GM21360 (cell line): ENCODE measurements around the gene STX1B.

ENCODE experiments used
- ATAC-seq: cut with Tn5 transposase; IDR thresholded peaks from one replicate; pipeline ENCODE4 v1.9.1; 2021; ENCODE audit warnings: mild to moderate bottlenecking, moderate library complexity; ENCODE audit not compliant: unreplicated experiment

The STX1B gene

DNA sequence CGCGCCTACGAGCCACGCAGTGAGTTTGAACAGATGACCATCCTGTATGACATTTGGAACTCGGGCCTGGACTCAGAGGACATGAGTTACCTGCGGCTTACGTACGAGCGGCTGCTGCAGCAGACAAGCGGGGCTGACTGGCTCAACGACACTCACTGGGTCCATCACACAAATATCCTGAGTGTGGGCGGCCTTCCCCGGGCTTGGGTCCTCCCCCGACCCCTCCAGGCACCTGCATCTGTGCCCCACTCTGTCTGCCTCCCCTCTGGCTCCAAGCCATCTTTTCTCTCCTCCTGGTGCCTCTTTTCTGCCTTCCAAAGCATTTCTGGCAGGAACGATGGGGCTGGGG lies 30.4 kb downstream of the STX1B start:
- ATAC-seq, result no peak

DNA sequence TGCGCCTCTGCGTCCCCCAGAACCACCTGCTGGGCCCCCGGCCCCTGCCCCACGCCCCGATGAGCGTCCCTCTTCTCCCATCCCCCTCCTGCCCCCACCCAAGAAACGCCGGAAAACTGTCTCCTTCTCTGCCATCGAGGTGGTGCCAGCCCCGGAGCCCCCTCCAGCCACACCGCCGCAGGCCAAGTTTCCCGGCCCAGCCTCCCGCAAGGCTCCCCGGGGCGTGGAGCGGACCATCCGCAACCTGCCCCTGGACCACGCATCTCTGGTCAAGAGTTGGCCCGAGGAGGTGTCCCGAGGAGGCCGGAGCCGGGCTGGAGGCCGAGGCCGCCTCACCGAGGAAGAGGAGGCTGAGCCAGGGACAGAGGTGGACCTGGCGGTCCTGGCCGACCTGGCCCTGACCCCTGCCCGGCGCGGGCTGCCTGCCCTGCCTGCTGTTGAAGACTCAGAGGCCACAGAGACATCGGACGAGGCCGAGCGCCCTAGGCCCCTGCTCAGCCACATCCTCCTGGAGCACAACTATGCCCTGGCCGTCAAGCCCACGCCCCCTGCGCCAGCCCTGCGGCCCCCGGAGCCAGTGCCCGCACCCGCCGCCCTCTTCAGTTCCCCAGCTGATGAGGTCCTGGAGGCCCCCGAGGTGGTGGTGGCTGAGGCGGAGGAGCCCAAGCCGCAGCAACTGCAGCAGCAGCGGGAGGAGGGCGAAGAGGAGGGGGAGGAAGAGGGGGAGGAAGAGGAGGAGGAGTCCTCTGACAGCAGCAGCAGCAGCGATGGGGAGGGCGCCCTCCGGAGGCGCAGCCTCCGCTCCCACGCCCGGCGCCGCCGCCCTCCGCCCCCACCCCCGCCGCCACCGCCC lies 31.0 kb downstream of the STX1B start:
- no peak for ATAC-seq

DNA sequence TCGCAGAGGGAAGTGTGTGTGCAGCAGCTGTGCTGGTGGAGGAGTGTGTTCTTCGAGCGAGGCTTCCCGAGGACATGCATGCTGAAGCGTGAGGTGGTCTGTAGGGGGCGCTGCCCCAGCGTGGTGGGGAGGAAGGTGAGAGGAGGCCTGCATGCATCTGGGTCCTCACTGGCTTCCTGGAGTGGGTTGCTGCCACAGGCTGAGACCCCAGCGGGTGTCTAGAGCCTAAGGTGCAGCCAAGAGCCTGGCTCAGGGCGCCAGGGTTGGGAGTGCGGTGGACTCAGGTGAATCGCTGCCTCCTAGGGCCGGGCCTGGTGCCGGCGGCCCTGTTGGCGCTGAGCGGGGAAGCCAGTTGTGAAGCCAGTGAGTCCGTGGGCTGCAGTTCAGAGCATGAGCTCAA lies 32.9 kb downstream of the STX1B start:
- ATAC-seq, result no peak

DNA sequence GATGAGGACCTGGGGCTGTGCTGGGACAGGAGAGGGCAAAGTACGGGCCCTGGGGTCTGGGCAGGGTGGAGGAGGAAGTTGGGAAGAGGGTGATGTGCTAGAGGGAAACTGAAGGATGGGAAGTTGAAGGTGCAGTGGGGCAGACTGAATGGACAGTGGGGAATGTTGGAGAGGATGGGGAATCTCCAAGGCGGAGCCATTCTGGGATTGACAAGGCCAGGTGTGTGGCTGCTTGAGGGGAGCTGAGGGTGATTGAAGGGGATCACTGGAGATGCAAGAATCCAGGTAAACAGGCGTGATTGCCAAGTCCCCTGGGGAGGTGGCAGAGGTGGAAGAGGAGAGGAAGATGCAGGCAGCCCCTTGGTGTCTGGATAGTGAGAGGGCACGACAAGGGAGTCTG lies 34.0 kb downstream of the STX1B start:
- no peak for ATAC-seq

DNA sequence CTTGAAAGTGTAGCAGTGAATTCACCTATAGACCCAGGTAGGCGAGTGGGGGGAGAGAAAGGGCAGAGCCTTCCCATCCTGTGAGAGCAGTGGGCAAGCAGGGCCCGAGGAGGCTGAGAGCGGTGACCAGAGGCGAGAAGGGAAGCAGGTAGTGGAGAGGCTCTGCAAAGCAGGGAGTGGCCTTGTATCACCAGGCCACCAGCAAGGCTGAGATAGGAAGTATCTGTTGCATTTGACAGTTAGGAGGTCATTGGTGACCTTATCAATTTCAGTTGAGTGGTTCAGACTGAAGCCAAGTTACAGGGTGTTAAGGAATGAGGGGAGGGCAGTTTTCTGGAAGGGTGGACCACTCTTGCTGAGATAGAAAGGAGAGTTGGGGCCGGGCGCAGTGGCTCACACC lies 36.1 kb downstream of the STX1B start:
- ATAC-seq, result no peak

DNA sequence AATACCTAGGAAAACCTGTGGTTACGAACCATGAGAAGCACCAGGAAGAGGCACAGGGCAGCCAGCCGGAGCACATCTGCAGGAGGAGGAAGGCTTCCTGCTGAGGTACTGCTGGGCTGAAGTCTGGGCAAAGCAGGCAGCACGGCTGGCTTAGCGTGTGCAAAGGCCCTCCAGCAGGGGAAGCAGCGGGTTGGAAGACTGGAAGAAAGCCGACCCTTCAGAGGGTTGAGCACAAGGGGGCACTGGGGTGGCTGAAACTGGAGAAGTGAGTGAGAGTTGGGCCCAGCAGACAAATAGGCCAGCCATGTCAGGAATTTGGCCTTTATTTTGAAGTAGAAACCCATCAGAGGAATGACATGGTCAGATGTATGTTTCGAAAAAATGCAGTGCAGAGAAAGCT lies 37.6 kb downstream of the STX1B start:
- no peak for ATAC-seq

DNA sequence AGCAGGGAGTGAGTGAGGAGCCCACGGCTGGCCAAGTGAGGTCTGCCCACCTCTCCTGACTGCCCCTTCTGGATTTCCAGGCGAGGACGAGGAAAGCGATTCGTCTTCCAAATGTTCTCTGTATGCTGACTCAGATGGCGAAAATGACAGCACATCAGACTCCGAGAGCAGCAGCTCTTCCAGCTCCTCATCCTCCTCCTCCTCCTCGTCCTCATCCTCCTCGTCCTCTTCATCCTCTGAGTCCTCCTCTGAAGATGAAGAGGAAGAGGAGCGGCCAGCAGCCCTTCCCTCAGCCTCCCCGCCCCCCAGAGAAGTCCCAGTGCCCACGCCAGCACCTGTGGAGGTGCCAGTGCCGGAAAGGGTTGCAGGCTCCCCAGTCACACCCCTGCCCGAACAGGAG lies 39.1 kb downstream of the STX1B start:
- no peak for ATAC-seq

DNA sequence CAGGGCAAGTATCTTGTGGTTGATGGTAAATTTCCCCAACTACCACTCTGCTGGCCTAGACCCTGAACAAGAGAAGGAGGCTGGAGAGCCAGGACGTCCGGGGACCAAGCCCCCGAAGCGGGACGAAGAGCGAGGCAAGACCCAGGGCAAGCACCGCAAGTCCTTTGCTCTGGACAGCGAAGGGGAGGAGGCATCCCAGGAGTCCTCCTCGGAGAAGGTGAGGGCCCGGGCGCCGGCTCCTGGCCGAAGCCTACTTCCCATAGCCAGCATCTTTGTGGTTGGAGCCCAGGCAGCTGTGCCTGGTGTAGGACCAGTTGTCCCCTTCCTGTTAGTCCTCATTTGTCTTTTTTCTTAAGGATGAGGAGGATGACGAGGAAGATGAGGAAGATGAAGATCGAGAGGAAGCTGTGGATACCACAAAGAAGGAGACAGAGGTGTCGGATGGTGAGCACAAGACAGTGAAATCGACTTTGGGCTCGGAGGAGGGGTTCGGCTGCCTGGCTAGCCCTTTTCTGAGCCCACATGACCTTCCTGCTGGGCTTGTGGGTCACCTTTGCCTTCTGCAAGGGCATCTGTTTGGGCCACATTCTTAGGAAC lies 41.1 kb downstream of the STX1B start:
- no peak for ATAC-seq

DNA sequence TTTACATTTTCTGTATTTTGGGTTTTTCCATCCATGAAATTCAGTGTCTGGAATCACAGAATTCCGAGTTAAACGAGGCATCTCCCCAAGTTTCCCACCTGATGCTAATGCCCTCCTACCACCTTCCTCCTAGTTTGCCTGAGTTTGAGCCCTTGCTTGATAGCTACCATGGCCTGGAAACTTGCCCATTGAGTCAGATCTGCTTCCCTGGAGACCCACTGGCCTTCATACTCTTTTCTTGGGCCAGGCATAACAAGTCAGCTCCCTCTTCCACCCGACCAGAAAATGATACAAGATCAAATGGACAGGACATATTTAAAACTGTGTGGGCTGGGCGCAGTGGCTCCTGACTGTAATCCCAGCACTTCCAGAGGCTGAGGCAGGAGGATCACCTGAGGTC lies 42.6 kb downstream of the STX1B start:
- no peak for ATAC-seq

DNA sequence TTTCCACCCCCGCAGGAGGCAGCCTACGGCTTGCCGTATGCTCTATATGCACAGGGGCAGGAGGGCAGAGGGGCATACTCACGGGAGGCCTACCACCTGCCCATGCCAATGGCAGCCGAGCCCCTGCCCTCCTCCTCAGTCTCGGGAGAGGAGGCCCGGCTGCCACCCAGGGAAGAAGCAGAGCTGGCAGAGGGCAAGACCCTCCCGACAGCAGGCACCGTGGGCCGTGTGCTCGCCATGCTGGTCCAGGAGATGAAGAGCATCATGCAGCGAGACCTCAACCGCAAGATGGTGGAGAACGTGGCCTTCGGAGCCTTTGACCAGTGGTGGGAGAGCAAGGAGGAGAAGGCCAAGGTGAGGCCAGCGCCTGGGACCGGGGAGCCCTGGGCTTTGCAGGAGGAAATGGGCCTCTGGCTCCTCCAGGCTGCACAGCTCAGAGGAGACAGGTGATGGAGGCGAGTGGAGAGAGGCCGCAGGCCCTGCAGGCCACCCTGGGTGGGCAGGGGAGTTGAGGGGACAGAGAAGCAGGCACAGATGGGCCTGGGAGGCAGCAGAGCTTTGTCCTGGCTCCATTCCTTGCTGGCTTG lies 44.3 kb downstream of the STX1B start:
- ATAC-seq, result no peak

DNA sequence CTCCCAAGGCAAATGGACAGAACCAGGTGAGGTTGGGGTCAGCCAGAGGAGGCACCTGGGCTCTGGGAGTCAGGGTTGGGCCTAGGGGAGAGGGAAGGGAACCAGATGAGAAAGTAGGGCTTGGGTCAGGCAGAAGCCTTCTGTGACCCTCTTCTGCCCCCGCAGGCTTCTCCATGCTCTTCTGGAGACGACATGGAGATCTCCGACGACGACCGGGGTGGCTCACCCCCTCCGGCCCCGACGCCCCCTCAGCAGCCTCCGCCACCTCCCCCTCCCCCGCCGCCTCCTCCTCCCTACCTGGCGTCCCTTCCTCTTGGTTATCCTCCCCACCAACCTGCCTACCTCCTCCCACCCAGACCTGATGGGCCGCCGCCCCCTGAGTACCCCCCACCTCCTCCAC lies 45.0 kb downstream of the STX1B start:
- ATAC-seq, result no peak

DNA sequence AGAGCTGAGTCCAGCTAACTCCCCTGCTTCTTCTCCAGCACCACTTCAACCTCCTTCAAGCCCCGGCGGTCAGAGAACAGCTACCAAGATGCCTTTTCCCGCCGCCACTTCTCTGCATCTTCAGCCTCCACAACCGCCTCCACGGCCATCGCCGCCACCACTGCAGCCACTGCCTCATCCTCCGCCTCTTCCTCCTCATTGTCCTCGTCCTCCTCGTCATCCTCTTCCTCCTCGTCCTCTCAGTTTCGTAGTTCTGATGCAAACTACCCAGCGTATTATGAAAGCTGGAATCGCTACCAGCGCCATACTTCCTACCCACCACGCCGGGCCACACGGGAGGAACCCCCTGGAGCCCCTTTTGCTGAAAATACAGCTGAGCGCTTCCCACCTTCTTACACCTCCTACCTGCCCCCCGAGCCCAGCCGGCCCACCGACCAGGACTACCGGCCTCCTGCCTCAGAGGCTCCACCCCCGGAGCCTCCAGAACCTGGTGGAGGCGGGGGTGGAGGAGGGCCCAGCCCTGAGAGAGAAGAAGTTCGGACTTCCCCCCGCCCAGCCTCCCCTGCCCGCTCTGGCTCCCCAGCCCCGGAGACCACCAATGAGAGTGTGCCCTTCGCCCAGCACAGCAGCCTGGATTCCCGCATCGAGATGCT lies 45.7 kb downstream of the STX1B start:
- ATAC-seq, result no peak

DNA sequence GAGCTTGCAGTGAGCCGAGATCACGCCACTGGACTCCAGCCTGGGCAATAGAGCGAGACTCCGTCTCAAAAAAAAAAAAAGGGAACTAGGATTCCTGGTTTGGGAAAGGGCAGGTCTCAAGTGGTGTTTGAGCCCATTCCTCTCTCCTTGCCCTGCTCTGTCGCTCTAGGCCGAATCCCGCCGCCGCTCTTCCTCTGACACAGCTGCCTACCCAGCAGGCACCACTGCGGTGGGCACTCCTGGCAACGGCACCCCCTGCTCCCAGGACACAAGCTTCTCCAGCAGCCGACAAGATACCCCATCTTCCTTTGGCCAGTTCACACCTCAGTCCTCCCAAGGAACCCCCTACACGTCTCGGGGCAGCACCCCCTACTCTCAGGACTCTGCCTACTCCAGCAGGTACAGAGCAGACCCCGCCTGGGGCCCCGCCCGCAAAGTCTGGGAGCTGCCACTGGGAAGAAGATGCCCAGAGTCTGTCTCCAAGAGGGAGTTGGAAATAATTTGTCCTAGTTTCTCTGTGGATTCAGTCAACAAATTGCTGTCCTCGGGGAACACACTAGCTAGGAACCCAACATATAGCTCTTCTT lies 46.4 kb downstream of the STX1B start:
- no peak for ATAC-seq

DNA sequence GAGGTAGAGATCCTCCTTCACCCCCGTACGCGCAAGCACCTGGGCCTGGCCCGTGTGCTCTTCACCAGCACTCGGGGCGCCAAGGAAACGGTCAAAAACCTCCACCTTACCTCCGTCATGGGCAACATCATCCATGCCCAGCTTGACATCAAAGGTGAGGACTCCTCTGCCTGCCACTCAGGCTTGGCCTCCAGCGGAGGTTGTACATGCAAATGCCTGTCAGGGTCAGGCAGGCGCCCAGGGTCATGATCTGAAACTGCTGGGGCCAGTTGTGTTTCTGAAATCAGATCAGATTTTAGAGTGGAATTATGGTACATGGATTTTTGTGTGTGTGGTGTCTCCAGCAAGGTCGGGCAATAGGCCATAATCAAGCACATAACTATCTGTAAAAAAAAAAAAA lies 49.1 kb downstream of the STX1B start:
- ATAC-seq, result no peak

DNA sequence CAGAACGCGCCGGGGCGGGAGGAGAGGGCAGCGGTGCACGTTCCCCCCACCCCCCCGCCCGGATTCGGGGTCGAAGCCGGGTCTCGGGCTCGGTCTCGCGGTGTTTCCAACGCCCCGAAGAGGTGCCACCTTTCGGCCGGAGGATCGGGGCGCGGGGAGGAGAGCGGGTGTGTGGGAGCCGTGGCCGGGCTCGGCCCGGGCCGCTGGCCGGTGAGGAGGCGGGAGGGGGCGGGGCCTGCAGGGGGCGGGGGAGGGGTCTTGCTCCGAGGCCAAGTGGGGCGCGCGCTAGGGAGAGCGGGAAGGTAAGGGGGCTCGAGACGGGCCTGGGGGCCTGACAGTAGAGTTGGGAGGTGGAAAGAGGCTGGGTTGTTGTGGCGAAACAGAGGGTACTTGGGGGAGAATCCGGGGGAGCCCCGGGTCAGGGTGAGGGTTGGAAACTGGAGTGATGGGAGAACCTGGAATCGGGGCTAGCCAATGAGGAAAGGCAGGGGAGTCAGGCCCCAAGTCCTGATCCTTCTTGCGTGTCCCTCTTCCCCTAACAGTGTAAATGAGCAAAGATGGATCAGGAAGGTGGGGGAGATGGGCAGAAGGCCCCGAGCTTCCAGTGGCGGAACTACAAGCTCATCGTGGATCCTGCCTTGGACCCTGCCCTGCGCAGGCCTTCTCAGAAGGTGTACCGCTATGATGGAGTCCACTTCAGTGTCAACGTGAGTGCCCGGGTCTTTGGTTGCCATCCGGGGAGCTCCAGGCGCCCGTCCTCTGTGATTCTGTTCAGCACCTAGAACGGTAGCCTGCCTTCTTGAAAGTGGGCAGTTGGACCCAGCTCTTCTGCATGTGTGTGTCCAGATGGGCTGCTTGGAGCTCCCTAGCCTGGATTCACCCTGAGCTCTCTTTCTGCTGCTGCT lies 52.0 kb downstream of the STX1B start:
- ATAC-seq, result peak; percentile 34

DNA sequence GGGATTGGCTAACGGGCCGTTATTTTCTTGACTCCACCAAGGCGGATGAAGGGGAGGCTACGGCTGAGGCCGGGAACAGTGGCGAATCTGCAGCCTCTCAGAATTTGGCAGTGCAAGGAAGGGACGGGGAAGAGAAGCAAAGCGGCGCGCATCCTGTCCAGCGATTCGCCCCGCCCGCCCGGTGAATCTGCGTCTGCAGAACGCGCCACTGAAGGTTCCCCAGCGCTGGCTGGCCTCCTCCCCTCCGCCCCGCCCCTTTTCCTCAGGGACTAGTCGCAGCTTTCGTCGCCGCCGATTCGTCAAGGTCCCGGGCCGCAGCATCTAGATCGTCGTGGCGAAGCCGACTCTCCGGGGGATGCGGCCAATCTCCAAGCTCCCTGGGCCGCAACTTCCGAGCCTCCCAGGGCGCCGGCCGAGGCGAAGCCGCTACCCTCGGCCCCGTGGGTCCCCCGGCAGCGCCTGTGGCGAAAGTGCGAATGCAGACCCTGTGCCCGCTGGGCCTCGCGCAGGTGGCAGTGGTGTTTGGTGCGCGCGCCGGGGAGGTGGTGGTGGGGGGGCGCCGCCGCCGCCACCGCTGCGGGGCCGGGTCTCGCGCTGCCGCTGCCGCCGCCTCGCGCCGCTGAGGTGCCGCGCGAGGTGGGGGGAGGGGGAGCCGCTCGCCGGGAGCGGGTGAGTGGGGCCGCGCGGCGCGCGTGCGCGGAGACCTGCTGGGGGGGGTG lies 52.8 kb downstream of the STX1B start, which contains the start of gene SETD1A:
SETD1A (plus strand) TSS at position 299 of the 719 bp plus-strand sequence. CDS start 978 bp downstream, outside the sequence.
- ATAC-seq, result peak; percentile 58

DNA sequence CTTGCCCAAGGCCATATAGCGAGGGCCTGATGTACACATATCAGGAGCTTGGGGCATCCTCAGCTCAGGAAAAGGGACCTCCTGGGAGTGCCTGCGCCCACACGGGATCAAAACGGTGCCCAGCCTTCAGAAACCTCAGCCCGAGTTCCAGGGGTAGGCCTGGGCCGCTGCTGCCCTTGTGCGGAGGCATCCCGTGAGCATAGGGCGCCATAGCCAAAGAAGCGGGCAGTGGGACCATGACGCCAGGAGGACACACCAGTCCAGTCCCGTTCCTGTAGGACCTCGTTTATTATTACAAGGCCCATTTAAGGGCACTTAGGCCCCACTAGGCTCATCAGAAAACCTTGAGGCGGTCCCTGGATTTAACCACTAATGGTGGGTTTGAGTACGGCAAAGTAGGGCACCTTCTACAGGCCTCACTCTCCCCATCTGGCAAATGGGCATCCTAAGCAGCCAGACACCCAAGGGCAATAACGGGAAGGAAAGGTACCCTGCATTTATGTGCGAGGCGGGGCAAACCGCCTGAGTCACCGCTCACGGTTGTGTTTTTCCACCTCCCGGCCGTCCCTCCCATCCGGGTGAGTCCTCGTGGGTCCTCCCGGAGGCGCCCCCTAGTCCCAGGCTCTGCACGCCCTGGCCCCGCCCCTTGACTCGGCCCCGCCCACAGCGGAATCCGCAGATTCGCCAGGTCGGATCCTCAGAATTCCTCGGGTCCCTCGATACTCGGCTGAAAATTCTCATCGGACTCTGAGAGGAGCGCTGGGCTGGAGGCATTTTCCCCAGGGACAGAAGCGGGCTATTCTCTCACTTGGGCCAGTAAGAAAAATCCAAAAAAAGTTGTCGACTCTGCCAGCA lies 53.6 kb downstream of the STX1B start:
- peak; percentile 36 for ATAC-seq

DNA sequence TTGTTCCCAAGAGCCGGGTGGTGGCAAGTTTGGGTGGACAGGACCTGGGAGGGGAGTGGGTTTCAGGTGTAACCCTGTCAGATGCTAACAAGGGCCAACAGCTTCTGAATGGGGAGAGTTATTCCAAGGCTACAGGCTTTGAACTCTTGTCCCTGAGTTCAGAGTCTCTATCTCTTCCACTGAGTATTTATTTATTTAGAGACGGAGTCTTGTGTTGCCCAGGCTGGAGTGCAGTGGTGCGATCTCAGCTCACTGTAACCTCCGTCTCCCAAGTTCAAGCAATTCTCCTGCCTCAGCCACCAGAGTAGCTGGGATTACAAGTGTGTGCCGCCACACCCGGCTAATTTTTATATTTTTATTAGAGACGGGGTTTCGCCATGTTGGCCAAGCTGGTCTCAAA lies 55.4 kb downstream of the STX1B start:
- ATAC-seq, result no peak
